Nephron (organoid): ENCODE measurements around the gene JMJD6.
"Not testable (repeated sequence)": the region's sequence is repeated elsewhere in the genome, so short reads cannot be mapped to it uniquely, and the experiment has no call there.

Source experiments
- H3K27ac Mint-ChIP-seq, 3 experiments: 2 replicates each; pipeline ENCODE4 v1.8.0; 2020; ENCODE audit warnings: mixed read lengths in 3 of 3, mild to moderate bottlenecking in 2 of 3, moderate library complexity in 1 of 3
- H3K27me3 Mint-ChIP-seq: 2 replicates; pipeline ENCODE4 v1.8.0; 2021; ENCODE audit warnings: low read depth, mild to moderate bottlenecking, moderate library complexity, mixed read lengths
- H3K36me3 Mint-ChIP-seq: 2 replicates; pipeline ENCODE4 v1.8.0; 2020; ENCODE audit warnings: low read depth, mixed read lengths
- H3K4me1 Mint-ChIP-seq: 2 replicates; pipeline ENCODE4 v1.8.0; 2020; ENCODE audit warnings: mixed read lengths
- H3K4me3 Mint-ChIP-seq, 3 experiments: 2 replicates each; pipeline ENCODE4 v1.8.0; 2020; ENCODE audit warnings: mild to moderate bottlenecking in 3 of 3, mixed read lengths in 3 of 3, moderate library complexity in 2 of 3
- H3K9me3 Mint-ChIP-seq: 2 replicates; pipeline ENCODE4 v1.8.0; 2020; ENCODE audit warnings: mixed read lengths
- CTCF ChIP-seq, 3 experiments: fragments of 200-600 bp; sonication (generic); IDR thresholded peaks; one replicate each; pipeline ENCODE4 v1.5.0; 2021; ENCODE audit warnings: antibody characterized with exemption in 3 of 3; ENCODE audit not compliant: unreplicated experiment in 3 of 3

JMJD6 gene

GRCh38 chr17:76727745-76728456 is 1.5 kb upstream of the JMJD6 start:
- Mint-ChIP-seq H3K4me3 (peak overlapping the region; percentile 96 to 98 (median 98)), H3K9me3 (no peaks in the 10 kb centered on the region), H3K4me1 (peaks cover 19% of the 10 kb centered on the region), H3K27me3 (no peaks in the 10 kb centered on the region), H3K27ac (peak overlapping the region; percentile 81 to 96 (median 94)), H3K36me3 (peaks cover 26% of the 10 kb centered on the region)
- TF ChIP-seq CTCF (IDR thresholded peaks at IDR 0.05; ENCODE audit: unreplicated experiment in 3 of 3), result no peak

GRCh38 chr17:76726776-76727718 is 641 bp upstream of the JMJD6 start, which contains the start of gene METTL23:
METTL23 (plus strand) TSS chr17:76726839; CDS start chr17:76729711, 2,872 bp downstream.
- TF ChIP-seq CTCF (IDR thresholded peaks at IDR 0.05; ENCODE audit: unreplicated experiment in 3 of 3), result peak; percentile 65 to 74 (median 66)
- no peaks in the 10 kb centered on the region for H3K9me3 Mint-ChIP-seq
- H3K36me3 Mint-ChIP-seq, result peaks cover 26% of the 10 kb centered on the region
- H3K27me3 Mint-ChIP-seq, result no peaks in the 10 kb centered on the region
- H3K27ac Mint-ChIP-seq, result peak within 1 kb of the TSS; percentile 81 to 96 (median 96)
- H3K4me1 Mint-ChIP-seq, result peaks cover 18% of the 10 kb centered on the region
- H3K4me3 Mint-ChIP-seq, result peak within 1 kb of the TSS; percentile 96 to 98 (median 98)

- Mint-ChIP-seq H3K36me3 (peaks cover 34% of the 10 kb centered on the region), H3K27me3 (no peaks in the 10 kb centered on the region), H3K27ac (peak overlapping the region; percentile 75 to 96 (median 75)), H3K4me3 (peak overlapping the region; percentile 93 to 98 (median 93)), H3K9me3 (no peaks in the 10 kb centered on the region), H3K4me1 (peaks cover 18% of the 10 kb centered on the region)
- TF ChIP-seq CTCF (IDR thresholded peaks at IDR 0.05; ENCODE audit: unreplicated experiment in 3 of 3), result no peak
Observed at GRCh38 chr17:76725580-76726230, 701 bp downstream of the JMJD6 start.

- Mint-ChIP-seq H3K36me3 (peaks cover 46% of the 10 kb centered on the region), H3K4me1 (peaks cover 18% of the 10 kb centered on the region), H3K27ac (no peak overlapping the region), H3K27me3 (no peaks in the 10 kb centered on the region), H3K9me3 (no peaks in the 10 kb centered on the region), H3K4me3 (peak overlapping the region in 1 of 3 experiments; percentile 46)
- TF ChIP-seq CTCF (IDR thresholded peaks at IDR 0.05; ENCODE audit: unreplicated experiment in 3 of 3), result no peak
Observed at GRCh38 chr17:76723812-76724211, 2.6 kb downstream of the JMJD6 start.

GRCh38 chr17:76722977-76723376 is 3.4 kb downstream of the JMJD6 start:
- H3K4me1 Mint-ChIP-seq, result peaks cover 18% of the 10 kb centered on the region
- H3K4me3 Mint-ChIP-seq, H3K27me3 Mint-ChIP-seq, H3K9me3 Mint-ChIP-seq, H3K27ac Mint-ChIP-seq: not testable (repeated sequence)
- H3K36me3 Mint-ChIP-seq, result peaks cover 50% of the 10 kb centered on the region

- Mint-ChIP-seq H3K9me3 (no peaks in the 10 kb centered on the region), H3K27me3 (no peaks in the 10 kb centered on the region), H3K27ac (no peak overlapping the region), H3K36me3 (peaks cover 52% of the 10 kb centered on the region), H3K4me1 (peaks cover 11% of the 10 kb centered on the region), H3K4me3 (no peak overlapping the region)
- no peak for TF ChIP-seq CTCF (IDR thresholded peaks at IDR 0.05; ENCODE audit: unreplicated experiment in 3 of 3)
Observed at GRCh38 chr17:76722279-76722678, 4.1 kb downstream of the JMJD6 start.
